GM18858 (cell line): Measurements from ENCODE around the gene TRIM74.
"Not testable (repeated sequence)": the region's sequence is repeated elsewhere in the genome, so short reads cannot be mapped to it uniquely, and the experiment has no call there.

ENCODE experiments used
- ATAC-seq: cut with Tn5 transposase; IDR thresholded peaks from one replicate; pipeline ENCODE4 v1.9.1; 2021; ENCODE audit not compliant: unreplicated experiment

TRIM74 gene

GRCh38 chr7:72960029-72960428 is 9.2 kb downstream of the TRIM74 start:
- not testable (repeated sequence) for ATAC-seq

GRCh38 chr7:72954563-72955198 is 14.6 kb downstream of the TRIM74 start:
- peak; percentile 92 for ATAC-seq

- peak; percentile 29 for ATAC-seq
Observed at GRCh38 chr7:72953901-72954562, 15.2 kb downstream of the TRIM74 start.

- ATAC-seq, result not testable (repeated sequence)
Observed at GRCh38 chr7:72950432-72950831, 18.8 kb downstream of the TRIM74 start.

GRCh38 chr7:72949686-72950085 is 19.6 kb downstream of the TRIM74 start:
- not testable (repeated sequence) for ATAC-seq

GRCh38 chr7:72949276-72949675 is 20.0 kb downstream of the TRIM74 start:
- ATAC-seq, result not testable (repeated sequence)

- ATAC-seq, result not testable (repeated sequence)
Observed at GRCh38 chr7:72948714-72949113, 20.6 kb downstream of the TRIM74 start.

GRCh38 chr7:72946130-72946745 is 23.0 kb downstream of the TRIM74 start:
- not testable (repeated sequence) for ATAC-seq

- not testable (repeated sequence) for ATAC-seq
Observed at GRCh38 chr7:72945597-72945996, 23.7 kb downstream of the TRIM74 start.

- ATAC-seq, result not testable (repeated sequence)
Observed at GRCh38 chr7:72944937-72945336, 24.3 kb downstream of the TRIM74 start.

GRCh38 chr7:72942956-72943355 is 26.3 kb downstream of the TRIM74 start:
- not testable (repeated sequence) for ATAC-seq

GRCh38 chr7:72942022-72942705 is 27.1 kb downstream of the TRIM74 start:
- not testable (repeated sequence) for ATAC-seq

- ATAC-seq, result not testable (repeated sequence)
Observed at GRCh38 chr7:72928216-72928615, 41.0 kb downstream of the TRIM74 start.

- not testable (repeated sequence) for ATAC-seq
Observed at GRCh38 chr7:72927791-72928190, 41.5 kb downstream of the TRIM74 start.

- ATAC-seq, result no peak
Observed at GRCh38 chr7:72925546-72926120, 43.6 kb downstream of the TRIM74 start.

GRCh38 chr7:72924733-72925545 is 44.3 kb downstream of the TRIM74 start, which contains the start of gene POM121:
TSS of gene POM121 (plus strand) at chr7:72925095. CDS start at chr7:72925122, 27 bp downstream.
- ATAC-seq, result peak; percentile 60

- no peak for ATAC-seq
Observed at GRCh38 chr7:72924386-72924732, 44.9 kb downstream of the TRIM74 start.

- ATAC-seq, result no peak
Observed at GRCh38 chr7:72919256-72919775, 50.0 kb downstream of the TRIM74 start.

- ATAC-seq, result peak; percentile 72
Observed at GRCh38 chr7:72914756-72915525, 54.3 kb downstream of the TRIM74 start.
